HG03457 (cell line): ENCODE data around the gene NKD1.
"Not testable (repeated sequence)": the region's sequence is repeated elsewhere in the genome, so short reads cannot be mapped to it uniquely, and the experiment has no call there.

Experiments
- ATAC-seq: cut with Tn5 transposase; IDR thresholded peaks from one replicate; pipeline ENCODE4 v1.9.1; 2021; ENCODE audit warnings: moderate number of reproducible peaks; ENCODE audit not compliant: unreplicated experiment

NKD1 gene

DNA sequence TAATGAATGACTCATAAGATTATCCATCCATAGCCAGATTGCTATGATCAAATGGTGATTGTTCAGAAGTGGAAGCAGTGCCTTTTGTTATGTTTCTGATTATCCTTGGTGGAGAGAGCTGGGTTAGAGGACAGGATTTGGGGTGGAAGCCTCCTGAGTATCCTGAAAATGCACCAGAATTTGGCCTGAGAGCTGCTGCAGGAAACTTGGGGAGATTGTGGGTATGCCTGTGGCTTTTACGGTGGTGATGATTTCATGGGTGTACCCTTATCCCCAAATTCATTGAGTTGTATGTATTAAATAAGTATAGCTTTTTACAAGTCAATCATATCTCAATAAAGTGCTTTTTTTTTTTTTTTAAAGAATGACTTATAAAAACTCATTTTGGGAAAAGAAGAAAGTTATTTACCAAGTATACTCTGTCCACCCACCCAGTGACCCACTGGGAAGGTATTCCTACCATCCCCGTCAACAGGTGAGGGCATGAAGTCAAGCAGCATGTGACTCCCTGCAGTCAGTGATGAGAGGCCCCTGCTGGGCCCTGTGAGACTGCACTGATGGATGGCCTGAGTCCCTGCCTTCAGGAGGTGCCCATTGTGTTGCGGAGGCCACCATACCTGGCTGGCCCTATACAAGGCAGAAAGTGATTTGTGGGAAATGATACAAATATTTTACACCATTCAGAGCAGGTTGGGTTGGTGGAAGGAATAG lies 28.4 kb downstream of the NKD1 start:
- ATAC-seq = no peak

- no peak for ATAC-seq
Measured at GRCh38 chr16:50578137-50578536, 29.9 kb downstream of the NKD1 start.

DNA sequence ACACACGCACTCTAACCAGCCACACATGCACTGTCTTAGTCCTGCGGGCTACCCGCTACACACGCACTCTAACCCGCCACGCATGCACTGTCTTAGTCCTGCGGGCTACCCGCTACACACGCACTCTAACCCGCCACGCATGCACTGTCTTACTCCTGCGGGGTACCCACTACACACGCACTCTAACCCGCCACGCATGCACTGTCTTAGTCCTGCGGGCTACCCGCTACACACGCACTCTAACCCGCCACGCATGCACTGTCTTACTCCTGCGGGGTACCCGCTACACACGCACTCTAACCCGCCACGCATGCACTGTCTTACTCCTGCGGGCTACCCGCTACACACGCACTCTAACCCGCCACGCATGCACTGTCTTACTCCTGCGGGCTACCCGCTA lies 31.2 kb downstream of the NKD1 start:
- not testable (repeated sequence) for ATAC-seq

- no peak for ATAC-seq
Measured at GRCh38 chr16:50580180-50580798, 32.1 kb downstream of the NKD1 start.

- no peak for ATAC-seq
Measured at GRCh38 chr16:50581845-50582244, 33.6 kb downstream of the NKD1 start.

GRCh38 chr16:50583211-50583610 lies 35.0 kb downstream of the NKD1 start:
- ATAC-seq = no peak

DNA sequence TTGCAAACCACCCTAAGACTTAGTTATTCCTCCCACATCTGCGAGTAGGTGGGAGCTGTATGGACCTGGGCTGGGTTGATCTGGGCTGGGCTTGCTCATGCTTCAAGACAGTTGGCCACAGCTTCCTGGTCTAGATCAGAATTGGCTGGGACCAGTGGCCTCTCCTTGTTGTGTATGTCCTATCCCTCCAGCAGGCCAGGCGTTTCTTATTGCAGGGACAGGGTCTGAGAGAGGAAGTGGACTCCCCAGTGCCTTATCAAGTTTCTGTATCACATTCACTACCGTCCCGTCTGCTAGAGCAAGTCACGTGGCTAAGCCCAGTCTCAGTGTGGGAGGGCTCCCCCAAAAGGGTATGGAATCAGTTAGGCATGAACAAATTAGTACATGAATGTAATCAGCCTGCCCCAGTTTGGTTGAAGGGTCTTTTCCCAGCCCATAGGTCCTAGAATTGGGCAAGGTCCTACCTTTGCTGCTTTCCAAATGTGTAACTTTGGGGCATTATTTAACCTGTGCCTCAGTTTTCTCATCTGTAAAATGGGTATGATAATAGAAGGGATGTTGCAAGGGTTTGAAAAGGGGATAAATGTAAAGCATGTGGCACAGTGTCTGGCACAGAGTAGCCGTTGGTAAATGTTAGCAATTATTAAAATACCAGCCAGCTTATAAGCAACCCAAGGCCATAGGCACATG lies 36.0 kb downstream of the NKD1 start:
- ATAC-seq = no peak

DNA sequence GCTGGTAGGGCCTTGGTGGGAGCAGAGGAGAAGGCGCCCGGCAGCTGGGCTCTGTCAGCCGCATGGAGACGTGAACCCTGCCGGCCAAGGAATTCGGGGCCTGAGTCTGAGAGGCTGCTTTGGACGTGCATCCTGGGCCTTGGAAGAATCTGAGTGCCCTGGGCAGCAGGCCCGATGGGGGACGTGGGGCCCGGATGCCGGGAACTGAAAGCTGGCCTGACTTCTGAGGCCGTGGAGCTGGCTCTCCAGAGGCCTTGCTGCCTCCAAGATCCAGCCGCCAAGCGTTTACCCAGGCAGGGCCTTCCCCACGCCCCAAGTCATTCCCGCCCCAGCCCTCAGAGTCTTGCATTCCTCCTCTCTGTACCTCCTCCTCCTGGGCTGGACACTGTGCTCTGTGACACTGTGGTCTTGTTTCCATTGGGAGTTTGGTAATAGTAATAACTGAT lies 37.2 kb downstream of the NKD1 start:
- no peak for ATAC-seq

GRCh38 chr16:50587543-50587942 lies 39.3 kb downstream of the NKD1 start:
- ATAC-seq = no peak

GRCh38 chr16:50588276-50588675 lies 40.1 kb downstream of the NKD1 start:
- ATAC-seq = no peak

- no peak for ATAC-seq
Measured at GRCh38 chr16:50591209-50591608, 43.0 kb downstream of the NKD1 start.

DNA sequence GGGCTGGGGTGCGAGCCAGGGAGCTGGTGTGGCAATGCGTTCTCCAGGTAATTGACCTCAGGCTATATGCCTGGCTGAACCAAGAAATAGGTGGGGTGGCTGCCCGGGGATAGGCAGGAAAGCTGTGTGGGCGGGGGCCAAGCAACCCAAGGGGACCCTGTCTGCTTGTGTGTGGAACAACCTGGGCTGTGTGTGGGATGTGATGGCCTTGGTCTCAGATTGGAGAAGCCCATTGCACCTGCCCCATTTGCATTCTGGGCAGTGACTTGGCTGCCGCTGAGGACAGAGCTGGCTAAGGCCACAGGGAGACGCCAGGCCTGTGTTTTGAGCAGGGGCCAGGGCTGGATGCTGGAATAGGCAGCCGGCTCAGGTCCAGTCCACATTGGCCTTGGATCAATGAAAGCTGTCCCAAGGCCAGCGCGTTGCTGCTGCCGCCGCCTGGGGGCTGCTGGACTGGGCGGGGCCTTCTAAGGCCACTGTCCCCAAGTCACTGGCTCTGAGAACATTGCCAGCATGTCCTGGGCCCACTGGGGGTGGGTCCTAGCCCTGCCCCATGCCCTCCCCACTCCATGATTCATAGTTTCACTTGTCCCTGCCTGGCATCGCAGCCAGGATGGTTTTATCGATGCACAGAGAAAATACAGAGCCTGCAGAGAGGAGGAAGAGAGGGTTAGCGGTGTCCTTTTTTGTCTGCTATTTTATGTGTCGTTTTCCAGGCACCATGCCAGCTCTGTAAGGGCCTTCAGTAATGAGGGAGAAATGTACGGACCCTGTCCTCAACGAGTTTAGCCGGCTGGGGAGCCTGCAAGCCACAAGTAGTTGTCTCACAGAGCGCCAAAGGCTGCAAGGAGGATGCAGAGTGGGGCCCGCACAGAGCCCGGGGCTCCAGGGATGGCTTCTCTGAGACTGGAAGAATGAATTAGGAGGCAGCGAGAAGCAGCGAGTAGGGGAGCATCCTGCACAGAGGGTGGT lies 43.9 kb downstream of the NKD1 start:
- no peak for ATAC-seq

GRCh38 chr16:50592996-50593395 lies 44.8 kb downstream of the NKD1 start:
- ATAC-seq = no peak

- no peak for ATAC-seq
Measured at GRCh38 chr16:50593410-50594150, 45.4 kb downstream of the NKD1 start.

GRCh38 chr16:50594308-50595260 lies 46.4 kb downstream of the NKD1 start:
- no peak for ATAC-seq

GRCh38 chr16:50595859-50596258 lies 47.7 kb downstream of the NKD1 start:
- no peak for ATAC-seq

DNA sequence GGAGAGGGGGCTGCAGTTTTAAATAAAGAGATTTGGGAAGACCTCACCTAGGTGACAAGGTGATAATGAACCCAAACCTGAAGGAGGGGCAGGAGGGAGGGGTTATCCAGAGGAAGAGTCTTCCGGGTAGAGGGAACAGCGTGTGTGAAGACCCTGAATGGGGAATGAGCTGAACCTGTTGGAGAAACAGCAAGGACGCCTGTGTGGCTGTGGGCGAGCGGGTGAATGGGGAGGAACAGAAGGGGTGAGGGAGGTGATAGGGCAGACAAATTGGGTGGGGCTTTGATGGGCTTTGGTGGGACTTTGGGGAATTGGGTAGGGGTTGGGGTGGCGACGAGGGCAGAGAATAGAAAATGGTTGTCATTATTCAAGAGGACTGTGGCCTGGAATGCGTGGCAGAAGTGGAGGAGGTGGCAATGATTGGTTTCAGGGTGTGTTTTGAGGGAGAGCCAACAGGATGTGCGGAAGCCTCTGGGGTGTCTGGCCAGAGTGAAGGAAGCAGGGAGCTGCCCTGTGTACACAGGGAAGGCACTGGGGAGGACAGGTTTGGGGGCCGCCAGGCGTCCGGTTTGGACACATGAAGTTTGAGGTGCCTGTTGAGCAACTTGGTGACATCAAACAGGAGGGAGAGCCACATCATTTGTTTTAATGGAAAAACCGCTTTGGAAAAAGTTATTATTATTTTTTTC lies 48.7 kb downstream of the NKD1 start:
- ATAC-seq = no peak

DNA sequence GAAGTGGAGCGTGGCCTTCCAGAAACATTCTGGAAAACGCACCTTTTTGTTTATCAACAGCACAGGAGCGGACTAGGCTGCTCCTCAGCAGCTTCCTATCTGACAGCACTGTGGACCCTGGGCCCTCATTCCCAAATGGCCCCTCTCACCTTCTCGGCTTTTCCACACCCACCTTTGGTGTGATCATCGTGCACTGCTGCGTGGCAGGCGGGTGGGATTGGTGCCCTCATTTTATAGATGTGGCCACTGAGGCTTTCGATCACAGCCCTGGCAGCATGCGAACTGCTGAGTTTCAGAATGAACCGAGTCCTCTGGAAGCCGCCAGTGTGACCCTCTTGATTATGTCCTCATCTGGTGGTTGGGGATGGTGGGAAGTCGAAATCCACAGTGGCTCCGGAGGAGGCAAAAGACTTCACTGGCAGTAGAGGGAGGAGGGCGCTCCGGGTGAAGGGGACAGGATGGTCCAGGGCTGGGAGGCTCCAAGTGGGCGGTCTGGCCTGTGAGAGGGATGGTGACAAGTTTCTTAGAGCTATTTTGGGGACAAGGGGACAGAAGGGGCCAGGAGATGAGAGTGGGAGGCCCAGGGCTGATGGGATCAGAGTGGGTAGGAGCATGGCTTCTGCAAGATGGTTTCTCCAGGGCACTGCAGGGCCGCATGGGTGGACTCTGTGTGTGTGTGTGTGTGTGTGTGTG lies 49.5 kb downstream of the NKD1 start:
- ATAC-seq = no peak
